Left cardiac atrium (tissue), 4 donors: ENCODE data around the gene CXCL17. TPM values are rescaled to one million over a fixed set of nuclear protein-coding genes. Genes with fewer than 3 reads are reported as not detected.

Experiments
- ATAC-seq, 2 donors: fragments of 200-7000 bp; cut with Tn5 transposase; one replicate each; pipeline ENCODE4 v1.9.1; 2020; ENCODE audit warnings: mild to moderate bottlenecking in 2 of 2, moderate library complexity in 2 of 2
- DNase-seq: peaks from one replicate; pipeline ENCODE4 v3.0.0-alpha.2; 2020
- intact Hi-C, 2 donors: fragments of 100-400 bp; cut with DNase I; formaldehyde crosslinking; loops; one replicate each; pipeline versions ENCODE4 v1.14.1 to v1.15.1; 2022 to 2023
- total RNA-seq, 2 donors: library from RNA; stranded (reverse); fragmentation: NEBNext Ultra II Directional; extraction: Animal tissue kit (Norgen Biotek cat#: 25700); gene quantifications; one replicate each; pipeline ENCODE4 v1.2.1, GENCODE V29; 2021
- donor health status: DM: no; HTN: yes; CAD: no.
- donor health status: DM: no; HTN: yes; CAD: no; lungs with severe emphysema.
- donor health status: DM: yes; HTN: yes; CAD: no.
- donor health status: Dilated cardiomyopathy.

The CXCL17 gene
- total RNA-seq, 2 donors from 2014 or later: not detected

GRCh38 chr19:42407085-42407815 is 35.5 kb downstream of the CXCL17 start:
- intact Hi-C loops: no loop called here
- DNase-seq (no peak), ATAC-seq (no peak)

- ATAC-seq (no peak), DNase-seq (no peak)
- intact Hi-C loops: no loop called here
Observed at GRCh38 chr19:42406111-42406510, 36.6 kb downstream of the CXCL17 start.

GRCh38 chr19:42403586-42403985 is 39.2 kb downstream of the CXCL17 start:
- DNase-seq (no peak), ATAC-seq (no peak)
- intact Hi-C loops: no loop called here

- ATAC-seq: peak in 1 of 2 donors; percentile 0
- DNase-seq: no peak
- intact Hi-C loops: no loop called here
Observed at GRCh38 chr19:42402376-42403116, 40.2 kb downstream of the CXCL17 start.

- intact Hi-C loops: no loop called here
- DNase-seq (peak; percentile 86), ATAC-seq (peak; percentile 58 to 66)
Observed at GRCh38 chr19:42401365-42402303, 41.1 kb downstream of the CXCL17 start.

- DNase-seq (no peak), ATAC-seq (no peak)
- intact Hi-C loops: no loop called here
Observed at GRCh38 chr19:42400404-42400803, 42.3 kb downstream of the CXCL17 start.

GRCh38 chr19:42397263-42398166 is 45.2 kb downstream of the CXCL17 start:
- intact Hi-C loops: loop anchor here in 1 of 2 donors (5.0 kb wide), 1 partner anchor 70 kb away; the partner anchor contains the start of gene MEGF8
- ATAC-seq: peak in 1 of 2 donors; percentile 2
- DNase-seq: no peak

GRCh38 chr19:42396381-42397262 is 46.1 kb downstream of the CXCL17 start:
- peak; percentile 96 to 98 for ATAC-seq
- DNase-seq: peak; percentile 98
- intact Hi-C loops: loop anchor here in 1 of 2 donors (5.0 kb wide), 1 partner anchor 69 kb away; the partner anchor contains the start of gene MEGF8

- intact Hi-C loops: loop anchor here in 1 of 2 donors (5.0 kb wide), 1 partner anchor 67 kb away; the partner anchor contains the start of gene MEGF8
- DNase-seq (no peak), ATAC-seq (no peak)
Observed at GRCh38 chr19:42394751-42395150, 48.0 kb downstream of the CXCL17 start.

- intact Hi-C loops: no loop called here
- DNase-seq (no peak), ATAC-seq (no peak)
Observed at GRCh38 chr19:42392165-42392564, 50.6 kb downstream of the CXCL17 start.

GRCh38 chr19:42389899-42390298 is 52.8 kb downstream of the CXCL17 start, which contains the start of gene CNFN:
Gene CNFN, minus strand, starts transcription at chr19:42390297. Its CDS starts 1,260 bp downstream, at chr19:42389037.
- DNase-seq (no peak), ATAC-seq (no peak)
- intact Hi-C loops: no loop called here

- ATAC-seq (no peak), DNase-seq (no peak)
- intact Hi-C loops: no loop called here
Observed at GRCh38 chr19:42388851-42389489, 53.8 kb downstream of the CXCL17 start.

- intact Hi-C loops: no loop called here
- ATAC-seq (peak; percentile 84 to 88), DNase-seq (peak; percentile 59)
Observed at GRCh38 chr19:42386974-42387707, 55.6 kb downstream of the CXCL17 start.

GRCh38 chr19:42380155-42380554 is 62.6 kb downstream of the CXCL17 start:
- intact Hi-C loops: no loop called here
- DNase-seq (no peak), ATAC-seq (no peak)
